Measurements from ENCODE around the gene NALF2. TPM values are rescaled to one million over a fixed set of nuclear protein-coding genes. Genes with fewer than 3 reads are reported as not detected.

The NALF2 gene
- total RNA-seq, 1 experiment from 2014 or later: 9.7 TPM

- H2BK20ac ChIP-seq (ENCODE audit: low read depth, low read length, poor library complexity, severe bottlenecking): no peak overlapping the region
- no peak overlapping the region for H4K5ac ChIP-seq (ENCODE audit: insufficient read length, low read depth, low read length)
- H3K4me2 ChIP-seq (ENCODE audit: insufficient read depth, insufficient read length, low read length): no peak overlapping the region
- no CpG with 5 or more reads among the region's 2 CpGs for WGBS (ENCODE audit: extremely low coverage, insufficient read length, low lambda C conversion rate)
- H2BK12ac ChIP-seq (ENCODE audit: insufficient read length, low read depth, low read length): no peak overlapping the region
- H3K23ac ChIP-seq (ENCODE audit: insufficient read length, low read depth, low read length): no peak overlapping the region
- H3K4me1 Mint-ChIP-seq: peaks cover 10 to 11% of the 10 kb centered on the region in 2 experiments
- no peak overlapping the region for H4K91ac ChIP-seq (ENCODE audit: insufficient read length, low read depth, low read length)
- no peak overlapping the region for H3K56ac ChIP-seq (ENCODE audit: insufficient read length, low read depth, low read length)
- DNase-seq: no peak
- no peaks in the 10 kb centered on the region for H4K20me1 ChIP-seq (ENCODE audit: control insufficient read depth, insufficient read depth, insufficient read length)
- no peak overlapping the region for H2BK5ac ChIP-seq (ENCODE audit: insufficient read length, low read length)
- peaks cover 54% of the 10 kb centered on the region for H3K9me3 ChIP-seq (ENCODE audit: control insufficient read depth, low read depth, low read length)
- H3K9me3 Mint-ChIP-seq: peaks cover 71 to 73% of the 10 kb centered on the region in 2 experiments
- no peaks in the 10 kb centered on the region for H3K23me2 ChIP-seq (ENCODE audit: insufficient read length, low read depth, low read length, poor library complexity, severe bottlenecking)
- no peak overlapping the region for H2AFZ ChIP-seq (ENCODE audit: low read length)
- H3K27ac Mint-ChIP-seq: no peak overlapping the region
- H2BK120ac ChIP-seq (ENCODE audit: low read depth, low read length, poor library complexity, severe bottlenecking): no peak overlapping the region
- peaks cover 4% of the 10 kb centered on the region for H3K27me3 Mint-ChIP-seq (ENCODE audit: low read depth)
- no peak overlapping the region for H4K8ac ChIP-seq (replicated peaks; ENCODE audit: insufficient read length, low read depth, low read length)
- no peak overlapping the region for H3K14ac ChIP-seq (ENCODE audit: insufficient read depth, low read length)
- H3K9ac ChIP-seq (ENCODE audit: extremely low read depth, insufficient read length, low read length): no peak overlapping the region
- H3K27ac ChIP-seq (ENCODE audit: insufficient read length, low read depth, low read length): no peak overlapping the region
- no peak overlapping the region for H3K18ac ChIP-seq (ENCODE audit: insufficient read length, low read depth, low read length)
- no peak overlapping the region for H2BK15ac ChIP-seq (ENCODE audit: low read depth, low read length)
- no peak overlapping the region for H3K4me3 Mint-ChIP-seq
- peaks cover 17 to 21% (median 18%) of the 10 kb centered on the region in 3 experiments for H3K36me3 Mint-ChIP-seq (ENCODE audit: insufficient read depth in 1 of 3, low read depth in 3 of 3)
- TF ChIP-seq, protein P1, sequence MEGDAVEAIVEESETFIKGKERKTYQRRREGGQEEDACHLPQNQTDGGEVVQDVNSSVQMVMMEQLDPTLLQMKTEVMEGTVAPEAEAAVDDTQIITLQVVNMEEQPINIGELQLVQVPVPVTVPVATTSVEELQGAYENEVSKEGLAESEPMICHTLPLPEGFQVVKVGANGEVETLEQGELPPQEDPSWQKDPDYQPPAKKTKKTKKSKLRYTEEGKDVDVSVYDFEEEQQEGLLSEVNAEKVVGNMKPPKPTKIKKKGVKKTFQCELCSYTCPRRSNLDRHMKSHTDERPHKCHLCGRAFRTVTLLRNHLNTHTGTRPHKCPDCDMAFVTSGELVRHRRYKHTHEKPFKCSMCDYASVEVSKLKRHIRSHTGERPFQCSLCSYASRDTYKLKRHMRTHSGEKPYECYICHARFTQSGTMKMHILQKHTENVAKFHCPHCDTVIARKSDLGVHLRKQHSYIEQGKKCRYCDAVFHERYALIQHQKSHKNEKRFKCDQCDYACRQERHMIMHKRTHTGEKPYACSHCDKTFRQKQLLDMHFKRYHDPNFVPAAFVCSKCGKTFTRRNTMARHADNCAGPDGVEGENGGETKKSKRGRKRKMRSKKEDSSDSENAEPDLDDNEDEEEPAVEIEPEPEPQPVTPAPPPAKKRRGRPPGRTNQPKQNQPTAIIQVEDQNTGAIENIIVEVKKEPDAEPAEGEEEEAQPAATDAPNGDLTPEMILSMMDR (conservative IDR thresholded peaks at IDR 0.05): no peak
- no peak overlapping the region for H3K4ac ChIP-seq (ENCODE audit: low read depth, low read length)
- no peaks in the 10 kb centered on the region for H3K79me1 ChIP-seq (ENCODE audit: insufficient read depth, low read depth, low read length, poor library complexity, severe bottlenecking)
- no peak overlapping the region for H2AK5ac ChIP-seq (ENCODE audit: insufficient read length, low read length)
- no peaks in the 10 kb centered on the region for H3K79me2 ChIP-seq (ENCODE audit: insufficient read depth, low read length)
- no peaks in the 10 kb centered on the region for H3K27me3 ChIP-seq (ENCODE audit: insufficient read depth, low read length)
- no peaks in the 10 kb centered on the region for H3K4me1 ChIP-seq (ENCODE audit: insufficient read depth, low read length)
- H3T11ph ChIP-seq (ENCODE audit: low read length): no peak overlapping the region
These were observed 31.5 kb downstream of the NALF2 start for GRCh38 chrX:69535661-69536060.

All from H9 (cell line).